Fibroblast of the conjunctiva (primary cell): Measurements from ENCODE around the gene RREB1.
"Not testable (repeated sequence)": the region's sequence is repeated elsewhere in the genome, so short reads cannot be mapped to it uniquely, and the experiment has no call there.

Experiments used
- DNase-seq: peaks from one replicate; pipeline ENCODE4 v3.0.0-alpha.2; 2010; ENCODE audit warnings: low read depth

Gene RREB1

GRCh38 chr6:7263519-7263805 lies 155.7 kb downstream of the RREB1 start:
- DNase-seq: not testable (repeated sequence)

GRCh38 chr6:7264041-7264440 lies 156.3 kb downstream of the RREB1 start:
- DNase-seq: no peak

- DNase-seq: no peak
These were observed 157.1 kb downstream of the RREB1 start for GRCh38 chr6:7264686-7265384.

- not testable (repeated sequence) for DNase-seq
These were observed 157.6 kb downstream of the RREB1 start for GRCh38 chr6:7265385-7265726.

- DNase-seq: no peak
These were observed 159.3 kb downstream of the RREB1 start for GRCh38 chr6:7267071-7267465.

- DNase-seq: peak; percentile 83
These were observed 159.8 kb downstream of the RREB1 start for GRCh38 chr6:7267466-7268091.

GRCh38 chr6:7268362-7268761 lies 160.6 kb downstream of the RREB1 start:
- DNase-seq: no peak

- no peak for DNase-seq
These were observed 161.2 kb downstream of the RREB1 start for GRCh38 chr6:7268816-7269555.

- no peak for DNase-seq
These were observed 162.1 kb downstream of the RREB1 start for GRCh38 chr6:7269816-7270215.

GRCh38 chr6:7270320-7271204 lies 162.8 kb downstream of the RREB1 start:
- DNase-seq: no peak

- DNase-seq: no peak
These were observed 163.4 kb downstream of the RREB1 start for GRCh38 chr6:7271205-7271534.

- DNase-seq: no peak
These were observed 165.9 kb downstream of the RREB1 start for GRCh38 chr6:7273709-7274108.

- DNase-seq: not testable (repeated sequence)
These were observed 166.8 kb downstream of the RREB1 start for GRCh38 chr6:7274525-7274924.

- DNase-seq: no peak
These were observed 168.4 kb downstream of the RREB1 start for GRCh38 chr6:7276199-7276524.

GRCh38 chr6:7282097-7282906 lies 174.5 kb downstream of the RREB1 start:
- DNase-seq: no peak

- DNase-seq: no peak
These were observed 175.9 kb downstream of the RREB1 start for GRCh38 chr6:7283676-7284075.

- no peak for DNase-seq
These were observed 177.7 kb downstream of the RREB1 start for GRCh38 chr6:7285416-7285815.

GRCh38 chr6:7290079-7290478 lies 182.3 kb downstream of the RREB1 start:
- no peak for DNase-seq

GRCh38 chr6:7292596-7293255 lies 185.0 kb downstream of the RREB1 start:
- no peak for DNase-seq

GRCh38 chr6:7295916-7296315 lies 188.2 kb downstream of the RREB1 start:
- no peak for DNase-seq

- DNase-seq: no peak
These were observed 188.8 kb downstream of the RREB1 start for GRCh38 chr6:7296602-7297001.
